ENCODE results near the gene SERPINI2.
"Not testable (repeated sequence)": the region's sequence is repeated elsewhere in the genome, so short reads cannot be mapped to it uniquely, and the experiment has no call there.

Gene SERPINI2

DNA sequence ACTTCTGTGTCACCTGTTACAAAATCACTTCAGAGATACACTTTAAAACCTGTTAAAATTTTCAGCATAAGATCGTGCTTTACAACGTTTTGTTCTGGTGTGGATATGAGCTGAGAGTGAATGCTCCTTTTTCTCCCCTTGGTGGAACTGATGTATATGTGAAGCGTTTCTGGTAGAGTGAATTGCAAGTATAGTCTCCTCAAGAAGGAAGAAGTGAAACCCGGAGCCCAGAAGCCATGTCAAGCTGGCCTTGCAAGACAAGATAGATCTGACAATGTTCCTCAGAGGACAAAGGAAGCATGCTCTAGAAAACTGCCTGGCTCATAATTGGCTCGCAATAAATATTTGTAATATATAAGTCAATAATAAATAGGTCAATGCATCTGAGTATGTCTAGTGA is 23.6 kb downstream of the SERPINI2 start:
- no peak for DNase-seq

DNA sequence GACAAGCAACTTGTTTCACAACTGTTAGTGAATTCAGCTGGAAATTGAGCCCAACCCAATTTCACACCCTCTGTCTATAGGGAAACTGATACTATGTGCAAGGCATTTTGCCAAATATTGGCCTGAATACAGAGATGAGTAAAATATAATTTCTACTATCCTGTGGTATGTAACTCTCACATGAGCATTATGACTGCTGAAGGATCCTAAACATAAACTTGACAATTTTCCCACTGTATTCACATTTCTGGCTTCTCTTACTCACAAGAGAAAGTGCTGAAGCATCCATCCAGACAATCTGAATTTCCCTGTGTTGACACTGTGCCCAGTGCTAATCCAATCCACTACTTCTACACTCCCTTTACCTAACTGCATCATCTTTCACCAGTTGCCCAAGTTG is 28.4 kb downstream of the SERPINI2 start:
- DNase-seq: no peak

DNA sequence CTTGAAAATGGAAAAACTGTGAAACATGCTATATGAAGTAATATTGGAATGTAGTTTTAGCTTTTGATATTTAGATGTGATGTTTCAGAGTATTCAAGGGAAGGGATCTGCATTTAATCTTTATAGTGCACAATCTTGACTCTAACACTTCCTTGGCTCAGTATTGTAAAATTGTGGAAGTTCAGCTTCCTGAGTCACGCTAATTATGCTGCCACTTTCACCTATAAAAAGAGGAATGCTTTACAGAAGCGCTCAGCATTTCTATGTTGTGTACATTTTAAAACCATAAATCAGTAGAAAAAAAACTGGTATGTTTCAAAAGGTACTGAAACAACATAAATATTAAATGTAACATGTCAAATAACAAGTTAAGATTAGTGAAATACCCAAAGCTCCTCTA is 32.6 kb downstream of the SERPINI2 start:
- DNase-seq: no peak

DNA sequence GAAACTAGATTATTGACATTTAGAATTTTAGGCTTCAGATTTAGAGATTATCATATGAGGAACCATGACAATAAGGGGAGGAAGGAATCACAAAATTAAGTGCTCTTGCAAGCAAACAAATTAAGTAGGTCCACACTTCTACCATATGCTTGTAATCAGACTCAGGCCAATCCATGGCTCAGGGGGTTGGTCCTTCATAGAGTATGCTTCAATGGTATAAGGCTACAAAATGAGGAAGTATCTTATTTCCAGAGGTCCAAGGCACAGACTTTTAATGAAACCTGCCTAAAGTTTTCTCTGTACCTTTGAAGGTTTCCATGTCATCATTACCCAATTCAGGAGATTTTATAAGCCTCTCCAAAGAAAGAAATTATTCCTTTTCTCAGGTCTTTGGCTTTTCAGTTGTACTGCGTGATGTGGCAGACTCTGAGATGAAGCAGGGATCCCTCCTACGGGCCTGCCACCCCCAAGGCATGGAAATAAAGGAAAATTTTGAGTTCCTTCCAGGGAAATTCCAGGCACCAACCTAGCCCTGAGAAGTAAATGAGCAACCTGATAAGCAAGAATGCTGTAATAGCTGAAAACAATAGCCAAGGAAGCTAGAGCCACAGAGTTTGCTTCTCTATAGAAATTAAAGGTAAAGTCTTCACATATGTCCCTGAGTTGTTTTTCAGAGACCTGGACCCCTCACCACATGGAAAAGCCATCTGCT is 36.3 kb downstream of the SERPINI2 start:
- no peak for DNase-seq

DNA sequence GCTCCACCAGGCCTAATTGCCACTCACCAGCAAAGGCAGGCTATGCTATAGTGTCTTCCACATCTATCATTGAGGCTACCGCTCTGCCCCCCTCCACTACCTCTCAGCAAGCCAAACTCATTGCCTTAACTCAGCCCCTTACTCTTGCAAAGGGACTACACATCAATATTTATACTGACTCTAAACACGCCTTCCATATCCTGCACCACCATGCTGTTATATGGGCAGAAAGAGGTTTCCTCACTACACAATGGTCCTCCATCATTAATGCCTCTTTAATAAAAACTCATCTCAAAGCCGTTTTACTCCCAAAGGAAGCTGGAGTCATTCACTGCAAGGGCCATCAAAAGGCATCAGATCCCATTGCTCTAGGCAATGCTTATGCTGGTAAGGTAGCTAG is 46.9 kb downstream of the SERPINI2 start:
- DNase-seq: not testable (repeated sequence)

DNA sequence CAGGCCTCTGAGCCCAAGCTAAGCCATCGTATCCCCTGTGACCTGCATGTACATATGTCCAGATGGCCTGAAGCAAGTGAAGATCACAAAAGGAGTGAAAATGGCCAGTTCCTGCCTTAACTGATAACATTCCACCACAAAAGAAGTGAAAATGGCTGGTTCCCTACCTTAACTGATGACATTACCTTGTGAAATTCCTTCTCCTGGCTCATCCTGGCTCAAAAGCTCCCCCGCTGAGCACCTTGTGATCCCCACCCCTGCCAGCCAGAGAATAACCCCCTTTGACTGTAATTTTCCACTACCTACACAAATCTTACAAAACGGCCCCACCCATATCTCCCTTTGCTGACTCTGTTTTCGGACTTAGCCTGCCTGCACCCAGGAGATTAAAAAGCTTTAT is 51.4 kb downstream of the SERPINI2 start:
- not testable (repeated sequence) for DNase-seq

DNA sequence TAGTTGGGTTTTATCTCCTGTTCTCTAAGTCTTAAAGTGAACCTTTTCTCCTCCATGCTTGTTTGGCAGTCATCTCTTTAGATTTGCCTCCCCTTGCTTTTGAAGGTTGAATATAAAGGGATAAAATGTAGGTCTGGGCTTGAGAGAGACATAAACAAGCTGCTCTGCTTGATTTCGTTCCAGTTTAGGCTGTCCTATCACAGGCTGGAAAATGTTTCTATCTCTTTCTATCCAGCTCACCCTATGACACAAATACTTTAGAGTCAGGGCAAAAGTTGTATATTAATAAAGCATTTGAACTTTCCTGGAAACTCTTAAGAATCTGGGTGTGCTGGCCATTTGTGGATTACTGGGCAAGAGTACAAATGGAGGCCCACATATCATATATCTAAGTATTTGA is 64.2 kb downstream of the SERPINI2 start:
- DNase-seq: no peak

DNA sequence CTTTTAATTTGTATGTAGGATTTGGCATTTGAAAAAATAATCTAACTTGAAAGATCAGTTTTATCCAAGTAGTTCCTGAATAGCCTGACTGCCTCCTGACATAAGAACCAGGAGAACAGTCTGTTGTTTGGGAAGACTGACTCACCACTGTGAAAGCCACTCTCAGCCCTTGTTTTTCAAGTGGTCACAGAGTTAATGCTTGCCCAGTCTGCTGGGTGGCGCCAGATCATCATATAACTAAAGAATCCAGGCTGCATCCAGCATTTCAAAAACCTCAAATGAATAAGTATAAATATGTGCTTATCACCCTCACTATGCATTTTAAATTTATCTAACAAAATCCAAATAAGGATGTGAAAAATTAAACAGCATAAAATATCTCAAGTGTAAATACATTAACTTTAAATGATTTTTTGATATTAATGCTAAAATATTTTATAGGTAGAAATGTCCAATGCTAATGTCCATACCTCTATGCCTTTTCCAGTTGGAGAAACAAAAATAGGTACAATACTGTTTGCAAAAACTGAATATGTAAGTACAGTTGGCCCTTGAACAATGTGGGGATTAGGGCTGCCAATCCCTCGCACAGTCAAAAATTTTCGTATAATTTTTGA is 66.9 kb downstream of the SERPINI2 start:
- DNase-seq: no peak

DNA sequence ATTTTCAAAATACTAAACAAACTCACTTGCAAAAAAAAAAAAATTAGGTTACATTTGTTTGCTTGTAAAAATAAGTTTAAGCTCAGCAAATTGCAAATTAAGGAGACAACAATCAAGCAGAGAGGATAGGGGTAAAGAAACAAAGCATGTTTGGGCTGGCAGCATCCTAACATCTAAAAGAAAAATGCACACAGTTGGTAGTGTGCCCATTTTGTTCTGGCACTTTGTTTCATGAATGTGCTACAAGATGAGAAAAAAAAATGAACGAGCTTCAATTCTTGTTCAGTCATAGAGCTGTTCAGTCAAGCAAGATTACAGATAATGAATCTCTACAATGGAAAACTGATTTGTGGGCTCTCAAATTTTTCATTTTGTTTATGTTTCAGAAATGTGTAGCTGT is 76.0 kb downstream of the SERPINI2 start:
- DNase-seq: no peak

DNA sequence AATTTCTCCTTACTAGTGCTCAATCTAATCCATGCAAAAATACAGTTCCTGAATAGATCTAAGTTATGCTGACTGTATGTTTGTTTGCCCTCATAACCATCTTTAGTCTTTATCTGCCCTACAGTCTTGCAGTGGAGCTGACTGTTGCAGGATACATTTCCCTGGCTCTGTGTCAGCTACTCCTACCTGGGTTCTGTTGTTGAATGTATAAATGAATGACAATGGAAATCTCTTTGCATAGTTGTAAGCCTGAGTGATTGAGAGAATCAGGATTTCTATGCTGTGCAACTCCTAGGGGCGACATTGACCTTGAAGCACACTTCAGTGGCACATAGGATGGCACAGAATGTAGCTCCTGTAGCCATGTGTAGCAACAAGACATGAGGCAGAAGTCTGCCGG is 77.8 kb downstream of the SERPINI2 start:
- DNase-seq: no peak

DNA sequence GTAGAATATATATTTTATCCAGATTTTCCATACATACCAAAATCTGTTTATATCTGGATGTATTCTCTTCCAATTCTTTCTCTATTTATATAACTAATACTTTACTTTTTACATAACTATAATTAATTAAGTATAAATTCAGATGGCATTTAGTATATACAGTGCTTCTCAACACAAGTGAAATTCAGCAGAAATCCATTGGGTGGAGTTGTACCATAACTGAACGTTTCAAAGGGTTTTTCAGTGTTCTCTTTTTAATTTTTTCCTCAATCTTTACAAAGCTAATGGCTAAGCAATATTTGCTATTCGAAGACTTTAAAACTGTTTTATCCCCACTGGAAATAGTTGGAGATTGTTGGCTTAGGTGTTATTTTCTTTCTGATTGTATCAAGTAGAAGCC is 79.8 kb downstream of the SERPINI2 start:
- no peak for DNase-seq
